ENCODE data around the gene GPR26. TPM values are rescaled to one million over a fixed set of nuclear protein-coding genes. Genes with fewer than 3 reads are reported as not detected.

GPR26 gene
- total and polyA plus RNA-seq, 2 of the 4 experiments (the other 2 are of a cell fraction): not detected

GRCh38 chr10:123681285-123681684, 15.1 kb downstream of the GPR26 start:
- no TSS peak for BruUV-seq (replicated peaks)
- no peak overlapping the region for H4K8ac ChIP-seq (ENCODE audit: low read depth in 2 of 2, low read length in 2 of 2)

More at GRCh38 chr10:123681285-123681684, 15.1 kb downstream of the GPR26 start:
- Histone ChIP-seq H2BK15ac (ENCODE audit: low read depth, low read length) (no peak overlapping the region), H3K27ac (ENCODE audit: insufficient read depth, low read length) (no peak overlapping the region), H3K56ac (ENCODE audit: extremely low read depth, insufficient read depth, low read length) (no peak overlapping the region), H3K4me2 (ENCODE audit: low read depth, low read length) (no peak overlapping the region), H2BK20ac (ENCODE audit: low read depth, low read length) (no peak overlapping the region), H3K9ac (ENCODE audit: low read depth, low read length) (no peak overlapping the region), H3K4me3 (ENCODE audit: insufficient read depth, low read depth, low read length) (no peak overlapping the region), H3K23ac (ENCODE audit: low read depth, low read length) (no peak overlapping the region), H3K4me1 (ENCODE audit: control insufficient read depth, insufficient read depth, low read length) (no peaks in the 10 kb centered on the region), H3K27me3 (ENCODE audit: control insufficient read depth, insufficient read depth, low read length) (no peaks in the 10 kb centered on the region), H2AFZ (replicated peaks; ENCODE audit: low read length, poor library complexity) (no peak overlapping the region), H3K79me1 (ENCODE audit: low read depth in 1 of 2, low read length in 2 of 2) (no peaks in the 10 kb centered on the region), H2AK9ac (replicated peaks; ENCODE audit: low read depth, low read length, poor library complexity) (no peak overlapping the region), H4K5ac (ENCODE audit: low read depth, low read length) (no peak overlapping the region), H3K36me3 (ENCODE audit: control insufficient read depth, insufficient read depth, low read length) (no peaks in the 10 kb centered on the region), H3K4ac (ENCODE audit: low read depth, low read length) (no peak overlapping the region), H2BK120ac (ENCODE audit: low read depth, low read length) (no peak overlapping the region), H3K18ac (ENCODE audit: low read depth, low read length) (no peak overlapping the region), H3K9me1 (ENCODE audit: insufficient read depth, low read length) (no peaks in the 10 kb centered on the region), H3K14ac (replicated peaks; ENCODE audit: low read depth, low read length) (no peak overlapping the region), H4K91ac (ENCODE audit: insufficient read depth, low read depth, low read length) (no peak overlapping the region), H3K9me3 (ENCODE audit: control insufficient read depth, insufficient read depth, low read length) (peaks cover 47% of the 10 kb centered on the region), H2AK5ac (ENCODE audit: low read depth, low read length) (no peak overlapping the region), H4K20me1 (ENCODE audit: insufficient read depth, low read length) (no peaks in the 10 kb centered on the region), H2BK5ac (ENCODE audit: low read depth, low read length, poor library complexity, severe bottlenecking) (no peak overlapping the region)
- no peak for TF ChIP-seq NFE2L2 (IDR thresholded peaks at IDR 0.05; ENCODE audit: low read depth, low read length)
- no peak for TF ChIP-seq SMC3 (IDR thresholded peaks at IDR 0.05; ENCODE audit: low read depth, low read length)
- TF ChIP-seq RFX5 (IDR thresholded peaks at IDR 0.05; ENCODE audit: low read depth, low read length): no peak
- TF ChIP-seq RAD21 (IDR thresholded peaks at IDR 0.05; ENCODE audit: low read length): no peak
- no peak for TF ChIP-seq MXI1 (IDR thresholded peaks at IDR 0.05; ENCODE audit: borderline replicate concordance, low read depth, low read length)
- no peak for TF ChIP-seq USF2 (IDR thresholded peaks at IDR 0.05; ENCODE audit: low read depth, low read length)
- ChIA-PET CTCF (no interaction called here), POLR2A (ENCODE audit: unreplicated experiment) (no interaction called here)
- ATAC-seq (ENCODE audit: low read depth): no peak
- no peak for DNase-seq
- dilution Hi-C loops (cut with HindIII; ENCODE audit: low sequenced_read_pairs, unreplicated experiment): no loop called here
- in situ Hi-C loops (cut with MboI; ENCODE audit: low sequenced_read_pairs): no loop called here
- no CpG with 5 or more reads among the region's 9 CpGs for WGBS, 2 experiments (ENCODE audit: extremely low coverage in 2 of 2, insufficient read length in 1 of 2)
- intact Hi-C loops (cut with micrococcal nuclease): no loop called here

Data from IMR-90 (cell line).